Neural progenitor cell (in vitro differentiated cells): Measurements from ENCODE around the gene IGFBP7.

Source experiments
- EZH2 ChIP-seq: fragments of 200-600 bp; sonication (generic); IDR thresholded peaks from 2 replicates; pipeline ENCODE4 v1.6.1; 2017; ENCODE audit warnings: antibody characterized with exemption, mild to moderate bottlenecking, moderate library complexity
- EZH2phosphoT487 ChIP-seq: fragments of 200-600 bp; sonication (generic); IDR thresholded peaks from 2 replicates; pipeline ENCODE4 v1.6.1; 2017; ENCODE audit warnings: antibody characterized with exemption
- TF ChIP-seq, protein P1 (sequence below): fragments of 200-600 bp; sonication (generic); IDR thresholded peaks from 2 replicates; pipeline ENCODE4 v1.5.1; 2017; ENCODE audit warnings: antibody characterized with exemption, mild to moderate bottlenecking

DNA sequence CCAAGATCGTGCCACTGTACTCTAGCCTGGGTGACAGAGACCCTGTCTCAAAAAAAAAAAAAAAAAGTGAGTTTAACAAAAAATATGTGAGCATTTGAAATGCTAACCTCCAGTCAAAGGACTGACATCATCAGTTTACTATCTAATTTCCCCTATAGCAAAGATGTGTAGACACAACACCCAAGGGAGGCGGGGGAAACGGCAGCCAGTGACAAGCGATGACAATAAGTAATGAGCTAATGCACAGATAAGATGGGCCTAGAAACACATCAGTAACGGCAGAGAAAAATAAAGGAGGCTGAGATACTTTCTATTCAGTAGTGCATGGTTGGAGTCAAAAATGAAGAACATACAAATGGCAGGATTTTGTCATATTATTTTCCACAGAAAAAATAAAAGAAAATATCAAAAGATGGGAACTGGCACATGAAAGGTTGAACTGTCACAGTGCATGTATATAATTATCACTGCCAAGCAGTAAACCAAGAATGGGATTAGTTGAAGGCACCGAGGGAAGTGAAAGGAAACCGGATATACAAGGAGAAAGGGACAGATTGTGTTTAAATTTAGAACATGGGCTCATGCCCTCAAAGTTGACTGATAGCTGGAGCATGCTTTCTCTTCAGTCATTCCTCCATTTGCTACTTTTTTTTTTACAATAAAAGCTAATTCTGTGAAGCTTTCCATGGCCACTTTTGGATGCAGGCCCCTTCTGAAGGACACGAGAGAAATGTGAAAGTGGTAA is 41.8 kb downstream of the IGFBP7 start:
- TF ChIP-seq EZH2 = no peak
- TF ChIP-seq, protein P1, sequence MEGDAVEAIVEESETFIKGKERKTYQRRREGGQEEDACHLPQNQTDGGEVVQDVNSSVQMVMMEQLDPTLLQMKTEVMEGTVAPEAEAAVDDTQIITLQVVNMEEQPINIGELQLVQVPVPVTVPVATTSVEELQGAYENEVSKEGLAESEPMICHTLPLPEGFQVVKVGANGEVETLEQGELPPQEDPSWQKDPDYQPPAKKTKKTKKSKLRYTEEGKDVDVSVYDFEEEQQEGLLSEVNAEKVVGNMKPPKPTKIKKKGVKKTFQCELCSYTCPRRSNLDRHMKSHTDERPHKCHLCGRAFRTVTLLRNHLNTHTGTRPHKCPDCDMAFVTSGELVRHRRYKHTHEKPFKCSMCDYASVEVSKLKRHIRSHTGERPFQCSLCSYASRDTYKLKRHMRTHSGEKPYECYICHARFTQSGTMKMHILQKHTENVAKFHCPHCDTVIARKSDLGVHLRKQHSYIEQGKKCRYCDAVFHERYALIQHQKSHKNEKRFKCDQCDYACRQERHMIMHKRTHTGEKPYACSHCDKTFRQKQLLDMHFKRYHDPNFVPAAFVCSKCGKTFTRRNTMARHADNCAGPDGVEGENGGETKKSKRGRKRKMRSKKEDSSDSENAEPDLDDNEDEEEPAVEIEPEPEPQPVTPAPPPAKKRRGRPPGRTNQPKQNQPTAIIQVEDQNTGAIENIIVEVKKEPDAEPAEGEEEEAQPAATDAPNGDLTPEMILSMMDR = no peak
- no peak for TF ChIP-seq EZH2phosphoT487
